ENCODE measurements around the gene PLXNA1. TPM values are rescaled to one million over a fixed set of nuclear protein-coding genes. Genes with fewer than 3 reads are reported as not detected.
A peak's percentile ranks its signal among the peaks of the same experiment; 100 is the strongest.

Gene PLXNA1
- total RNA-seq, 1 donor = 107 TPM

GRCh38 chr3:126959136-126959920 lies 23.6 kb upstream of the PLXNA1 start:
- Histone ChIP-seq H3K36me3 (ENCODE audit: insufficient read depth, low read length) (no peaks in the 10 kb centered on the region), H3K79me2 (ENCODE audit: insufficient read depth, low read length) (no peaks in the 10 kb centered on the region), H3K9me3 (ENCODE audit: low read depth, low read length) (no peaks in the 10 kb centered on the region), H4K20me1 (ENCODE audit: insufficient read depth, low read length) (no peaks in the 10 kb centered on the region), H3K4me2 (ENCODE audit: insufficient read depth, low read length) (no peak overlapping the region), H3K4me1 (ENCODE audit: insufficient read depth, low read length) (peaks cover 20% of the 10 kb centered on the region), H3K27ac (ENCODE audit: low read depth, low read length) (no peak overlapping the region), H2AFZ (ENCODE audit: low read length) (no peak overlapping the region), H3K4me3 (ENCODE audit: insufficient read depth, low read length) (no peak overlapping the region), H3K27me3 (ENCODE audit: insufficient read depth, low read length) (no peaks in the 10 kb centered on the region)
- DNase-seq (ENCODE audit: insufficient read length, low spot score, missing footprints) = peak; percentile 76
- TF ChIP-seq, protein P1, sequence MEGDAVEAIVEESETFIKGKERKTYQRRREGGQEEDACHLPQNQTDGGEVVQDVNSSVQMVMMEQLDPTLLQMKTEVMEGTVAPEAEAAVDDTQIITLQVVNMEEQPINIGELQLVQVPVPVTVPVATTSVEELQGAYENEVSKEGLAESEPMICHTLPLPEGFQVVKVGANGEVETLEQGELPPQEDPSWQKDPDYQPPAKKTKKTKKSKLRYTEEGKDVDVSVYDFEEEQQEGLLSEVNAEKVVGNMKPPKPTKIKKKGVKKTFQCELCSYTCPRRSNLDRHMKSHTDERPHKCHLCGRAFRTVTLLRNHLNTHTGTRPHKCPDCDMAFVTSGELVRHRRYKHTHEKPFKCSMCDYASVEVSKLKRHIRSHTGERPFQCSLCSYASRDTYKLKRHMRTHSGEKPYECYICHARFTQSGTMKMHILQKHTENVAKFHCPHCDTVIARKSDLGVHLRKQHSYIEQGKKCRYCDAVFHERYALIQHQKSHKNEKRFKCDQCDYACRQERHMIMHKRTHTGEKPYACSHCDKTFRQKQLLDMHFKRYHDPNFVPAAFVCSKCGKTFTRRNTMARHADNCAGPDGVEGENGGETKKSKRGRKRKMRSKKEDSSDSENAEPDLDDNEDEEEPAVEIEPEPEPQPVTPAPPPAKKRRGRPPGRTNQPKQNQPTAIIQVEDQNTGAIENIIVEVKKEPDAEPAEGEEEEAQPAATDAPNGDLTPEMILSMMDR (IDR thresholded peaks at IDR 0.05; ENCODE audit: extremely low read depth, low read depth, low read length) = no peak

GRCh38 chr3:126959921-126960603 lies 22.9 kb upstream of the PLXNA1 start:
- Histone ChIP-seq H3K4me1 (ENCODE audit: insufficient read depth, low read length) (peaks cover 20% of the 10 kb centered on the region), H2AFZ (ENCODE audit: low read length) (peak overlapping the region; percentile 23), H3K4me3 (ENCODE audit: insufficient read depth, low read length) (no peak overlapping the region), H3K4me2 (ENCODE audit: insufficient read depth, low read length) (no peak overlapping the region), H3K27me3 (ENCODE audit: insufficient read depth, low read length) (no peaks in the 10 kb centered on the region), H3K27ac (ENCODE audit: low read depth, low read length) (peak overlapping the region; percentile 6), H4K20me1 (ENCODE audit: insufficient read depth, low read length) (no peaks in the 10 kb centered on the region), H3K9me3 (ENCODE audit: low read depth, low read length) (no peaks in the 10 kb centered on the region), H3K79me2 (ENCODE audit: insufficient read depth, low read length) (no peaks in the 10 kb centered on the region), H3K36me3 (ENCODE audit: insufficient read depth, low read length) (no peaks in the 10 kb centered on the region)
- TF ChIP-seq, protein P1 (IDR thresholded peaks at IDR 0.05; ENCODE audit: extremely low read depth, low read depth, low read length) = peak; percentile 70
- peak; percentile 96 for DNase-seq (ENCODE audit: insufficient read length, low spot score, missing footprints)

DNA sequence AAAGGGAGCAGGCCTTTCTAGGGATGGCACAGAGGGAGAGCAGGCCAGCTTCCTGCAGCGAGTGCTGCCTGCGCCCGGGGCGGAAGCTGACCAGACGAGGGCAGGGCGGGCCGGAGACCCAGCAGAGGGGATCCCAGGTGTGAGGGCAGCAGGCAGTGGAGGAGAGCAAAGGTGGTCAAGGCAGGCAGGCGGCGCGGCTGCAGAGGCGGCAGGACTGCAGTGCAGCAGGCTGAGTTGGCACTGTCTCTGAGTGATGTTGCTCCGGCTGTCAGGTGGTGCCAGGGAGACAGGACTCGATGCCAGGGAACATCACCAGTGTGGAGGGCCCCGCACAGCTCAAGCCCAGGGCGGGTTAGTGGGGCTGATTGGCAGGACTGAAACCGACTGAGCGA lies 22.3 kb upstream of the PLXNA1 start:
- Histone ChIP-seq H3K36me3 (ENCODE audit: insufficient read depth, low read length) (no peaks in the 10 kb centered on the region), H3K27ac (ENCODE audit: low read depth, low read length) (peak overlapping the region; percentile 6), H4K20me1 (ENCODE audit: insufficient read depth, low read length) (no peaks in the 10 kb centered on the region), H3K4me2 (ENCODE audit: insufficient read depth, low read length) (no peak overlapping the region), H3K4me3 (ENCODE audit: insufficient read depth, low read length) (no peak overlapping the region), H3K79me2 (ENCODE audit: insufficient read depth, low read length) (no peaks in the 10 kb centered on the region), H3K4me1 (ENCODE audit: insufficient read depth, low read length) (peaks cover 20% of the 10 kb centered on the region), H3K9me3 (ENCODE audit: low read depth, low read length) (no peaks in the 10 kb centered on the region), H3K27me3 (ENCODE audit: insufficient read depth, low read length) (no peaks in the 10 kb centered on the region), H2AFZ (ENCODE audit: low read length) (no peak overlapping the region)
- DNase-seq (ENCODE audit: insufficient read length, low spot score, missing footprints) = peak; percentile 34
- TF ChIP-seq, protein P1 (IDR thresholded peaks at IDR 0.05; ENCODE audit: extremely low read depth, low read depth, low read length) = peak; percentile 26

- TF ChIP-seq, protein P1 (IDR thresholded peaks at IDR 0.05; ENCODE audit: extremely low read depth, low read depth, low read length) = no peak
- H2AFZ ChIP-seq (ENCODE audit: low read length) = no peak overlapping the region
- H3K4me1 ChIP-seq (ENCODE audit: insufficient read depth, low read length) = peaks cover 20% of the 10 kb centered on the region
- no peaks in the 10 kb centered on the region for H3K36me3 ChIP-seq (ENCODE audit: insufficient read depth, low read length)
- H4K20me1 ChIP-seq (ENCODE audit: insufficient read depth, low read length) = no peaks in the 10 kb centered on the region
- H3K4me2 ChIP-seq (ENCODE audit: insufficient read depth, low read length) = no peak overlapping the region
- H3K9me3 ChIP-seq (ENCODE audit: low read depth, low read length) = no peaks in the 10 kb centered on the region
- no peaks in the 10 kb centered on the region for H3K27me3 ChIP-seq (ENCODE audit: insufficient read depth, low read length)
- no peaks in the 10 kb centered on the region for H3K79me2 ChIP-seq (ENCODE audit: insufficient read depth, low read length)
- DNase-seq (ENCODE audit: insufficient read length, low spot score, missing footprints) = peak; percentile 95
- no peak overlapping the region for H3K4me3 ChIP-seq (ENCODE audit: insufficient read depth, low read length)
- H3K27ac ChIP-seq (ENCODE audit: low read depth, low read length) = peak overlapping the region; percentile 17
Measured at GRCh38 chr3:126961191-126961790, 21.6 kb upstream of the PLXNA1 start.
